NCI-H345 treated with DMSO at 0.1 percent for 48 hours (cell line): ENCODE measurements around the gene RANBP1.

ENCODE experiments used
- DNase-seq: peaks from one replicate; lab custom pipeline; 2025; ENCODE audit not compliant: unreplicated experiment; lab: John Stamatoyannopoulos, UW

Gene RANBP1

DNA sequence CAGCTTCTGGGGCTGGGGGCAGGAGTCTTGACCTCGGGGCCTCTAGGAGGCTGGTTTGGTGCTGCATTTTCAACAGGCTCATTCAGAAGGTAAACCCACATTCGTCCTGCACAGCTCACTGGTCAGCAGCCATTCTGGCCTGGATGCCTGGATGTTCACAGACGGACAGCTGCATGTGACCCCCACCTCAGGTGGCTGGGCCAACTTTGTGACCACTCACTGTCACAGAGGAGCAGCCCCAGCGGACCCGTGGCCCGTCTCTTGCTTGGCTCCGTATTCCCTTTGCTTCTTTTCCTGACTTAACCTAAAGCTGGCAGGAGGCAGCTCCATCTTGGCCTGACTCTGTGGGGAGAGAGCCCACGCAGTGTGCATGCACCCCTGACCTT is 27.6 kb upstream of the RANBP1 start:
- no peak for DNase-seq

DNA sequence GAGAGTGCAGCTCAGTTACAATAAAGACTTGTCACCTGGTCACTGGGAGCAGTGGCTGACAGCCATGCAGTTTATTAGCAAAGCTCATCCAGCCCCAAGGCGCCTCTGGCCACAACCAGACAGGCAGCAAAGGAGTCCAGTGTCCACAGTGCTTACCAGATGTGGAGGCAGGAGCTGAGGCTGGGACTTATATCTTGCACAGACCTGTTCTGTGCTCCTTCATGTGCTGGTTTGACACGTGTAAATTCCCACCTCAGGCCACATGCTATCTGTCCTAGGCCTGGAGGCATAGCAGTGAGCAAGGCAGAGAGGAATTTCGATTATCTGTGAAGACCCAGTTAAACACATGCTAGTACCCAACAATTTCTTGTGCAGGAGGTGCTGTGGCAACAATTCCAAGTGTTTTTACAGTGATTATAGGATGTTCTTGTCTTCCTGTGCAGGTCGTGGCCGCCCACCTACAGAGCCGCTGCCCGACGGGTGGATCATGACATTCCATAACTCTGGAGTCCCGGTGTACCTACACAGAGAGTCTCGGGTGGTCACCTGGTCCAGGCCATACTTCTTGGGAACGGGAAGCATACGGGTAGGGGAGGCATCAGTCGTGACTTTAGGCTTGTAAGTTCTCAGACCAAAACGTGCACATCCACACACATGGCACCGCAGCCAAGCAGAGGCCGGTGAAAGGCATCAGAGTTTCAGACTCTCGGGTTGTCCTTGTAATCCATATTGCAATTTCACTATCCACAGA is 26.5 kb upstream of the RANBP1 start:
- no peak for DNase-seq

DNA sequence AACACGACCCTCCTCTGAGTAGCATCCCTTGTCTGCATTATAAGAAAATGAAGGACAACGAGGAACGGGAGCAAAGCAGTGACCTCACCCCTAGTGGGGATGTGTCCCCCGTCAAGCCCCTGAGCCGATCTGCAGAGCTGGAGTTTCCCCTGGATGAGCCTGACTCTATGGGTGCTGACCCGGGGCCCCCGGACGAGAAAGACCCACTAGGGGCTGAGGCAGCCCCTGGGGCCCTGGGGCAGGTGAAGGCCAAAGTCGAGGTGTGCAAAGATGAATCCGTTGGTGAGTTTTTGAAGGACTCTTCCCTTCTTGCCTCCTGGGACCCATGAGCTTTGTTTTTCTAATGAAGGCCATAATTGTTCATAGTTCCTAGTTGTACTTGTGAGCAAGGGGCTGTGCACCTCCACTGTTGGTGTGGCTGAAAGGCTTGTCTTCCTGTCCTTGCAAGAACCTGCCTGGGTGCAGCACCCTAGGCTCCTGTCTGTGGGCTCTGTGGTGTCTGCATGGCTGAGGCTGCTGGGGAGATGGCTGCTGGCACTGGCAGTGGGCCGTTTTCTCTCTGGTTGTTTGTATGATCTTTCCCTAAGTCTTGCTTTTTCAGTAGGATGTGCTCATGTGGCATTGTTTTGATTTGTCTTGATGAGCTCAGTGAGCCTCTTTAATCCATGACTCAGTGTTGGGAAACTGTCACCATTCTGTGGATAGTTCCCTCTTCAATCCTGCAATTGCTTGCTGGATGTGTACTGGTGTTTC is 25.8 kb upstream of the RANBP1 start:
- DNase-seq = no peak

DNA sequence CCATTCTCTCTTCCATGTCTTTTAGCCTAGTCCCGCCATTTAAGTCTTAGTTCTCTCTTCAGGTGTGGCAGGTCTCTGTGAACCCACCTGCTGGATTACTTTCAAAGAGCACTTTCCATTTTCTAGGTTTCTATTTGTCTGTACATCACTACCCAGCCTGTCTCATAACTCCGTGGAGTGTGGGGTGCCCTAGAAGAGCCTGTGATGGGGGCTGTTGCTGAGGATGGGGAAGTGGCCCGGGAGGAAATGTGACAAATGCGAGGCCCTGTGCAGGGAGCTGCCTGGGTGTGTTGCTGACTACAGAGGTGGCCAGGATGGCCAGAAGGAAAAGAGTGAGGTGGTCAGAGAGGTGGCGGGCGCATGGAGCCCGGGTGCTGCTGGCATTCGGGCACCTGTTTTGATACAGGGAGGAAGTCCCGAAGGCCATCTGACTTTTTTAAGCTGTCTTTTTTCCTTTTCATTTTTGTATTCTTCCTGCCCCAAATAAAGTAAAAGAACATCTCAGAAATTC is 25.1 kb upstream of the RANBP1 start:
- no peak for DNase-seq

DNA sequence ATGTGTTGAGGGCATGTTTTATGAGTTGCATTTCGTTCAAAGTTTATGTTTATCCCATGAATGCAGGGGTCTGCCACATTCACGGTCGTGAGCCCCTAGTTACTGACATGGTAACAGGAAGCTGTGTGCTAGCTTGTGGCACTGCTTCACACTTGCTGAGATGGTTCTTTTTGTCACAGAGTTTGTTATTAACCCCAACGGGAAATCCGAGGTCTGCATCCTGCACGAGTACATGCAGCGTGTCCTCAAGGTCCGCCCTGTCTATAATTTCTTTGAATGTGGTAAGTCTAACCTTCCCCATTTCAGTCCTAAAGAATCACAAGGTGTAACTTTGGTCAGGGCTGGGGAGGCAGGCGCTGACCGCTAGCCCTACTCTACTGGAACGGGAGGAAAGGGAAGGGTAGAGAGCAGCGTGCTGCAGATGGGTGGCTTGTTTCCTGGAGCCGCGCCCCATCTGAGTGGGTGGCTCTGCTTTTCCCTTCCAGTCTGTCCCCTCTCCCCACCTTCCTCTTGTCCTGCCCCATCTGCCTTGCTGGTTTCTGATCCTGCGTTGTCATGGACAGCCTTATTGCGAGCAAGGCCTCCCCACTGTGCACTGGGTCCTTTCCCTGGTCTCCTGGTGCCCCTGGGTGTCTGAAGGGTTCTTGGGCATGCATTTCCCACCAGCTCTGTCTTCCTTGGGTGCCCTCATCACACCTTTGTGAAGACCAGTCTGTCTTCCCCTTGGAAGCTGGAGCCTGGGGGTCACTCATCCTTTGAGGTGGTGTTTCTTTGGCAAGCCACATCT is 24.0 kb upstream of the RANBP1 start:
- DNase-seq = no peak

DNA sequence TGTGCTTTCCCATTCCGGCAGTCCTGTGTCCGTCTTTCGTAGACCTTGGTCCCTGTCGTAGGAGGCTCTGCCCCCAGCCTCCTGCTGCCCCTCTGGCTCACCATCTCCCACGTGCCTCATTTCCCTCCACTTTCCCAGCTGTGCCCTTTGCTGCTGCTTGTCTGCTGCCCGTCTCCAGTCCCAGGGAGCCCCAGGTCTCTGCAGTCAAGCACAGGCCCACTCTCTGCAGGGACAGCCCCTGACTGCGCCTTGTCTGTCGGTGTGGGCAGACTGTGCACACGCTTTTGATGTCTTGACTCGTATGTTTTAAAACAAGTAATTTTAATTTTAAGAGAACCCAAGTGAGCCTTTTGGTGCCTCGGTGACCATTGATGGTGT is 23.4 kb upstream of the RANBP1 start:
- DNase-seq = no peak

DNA sequence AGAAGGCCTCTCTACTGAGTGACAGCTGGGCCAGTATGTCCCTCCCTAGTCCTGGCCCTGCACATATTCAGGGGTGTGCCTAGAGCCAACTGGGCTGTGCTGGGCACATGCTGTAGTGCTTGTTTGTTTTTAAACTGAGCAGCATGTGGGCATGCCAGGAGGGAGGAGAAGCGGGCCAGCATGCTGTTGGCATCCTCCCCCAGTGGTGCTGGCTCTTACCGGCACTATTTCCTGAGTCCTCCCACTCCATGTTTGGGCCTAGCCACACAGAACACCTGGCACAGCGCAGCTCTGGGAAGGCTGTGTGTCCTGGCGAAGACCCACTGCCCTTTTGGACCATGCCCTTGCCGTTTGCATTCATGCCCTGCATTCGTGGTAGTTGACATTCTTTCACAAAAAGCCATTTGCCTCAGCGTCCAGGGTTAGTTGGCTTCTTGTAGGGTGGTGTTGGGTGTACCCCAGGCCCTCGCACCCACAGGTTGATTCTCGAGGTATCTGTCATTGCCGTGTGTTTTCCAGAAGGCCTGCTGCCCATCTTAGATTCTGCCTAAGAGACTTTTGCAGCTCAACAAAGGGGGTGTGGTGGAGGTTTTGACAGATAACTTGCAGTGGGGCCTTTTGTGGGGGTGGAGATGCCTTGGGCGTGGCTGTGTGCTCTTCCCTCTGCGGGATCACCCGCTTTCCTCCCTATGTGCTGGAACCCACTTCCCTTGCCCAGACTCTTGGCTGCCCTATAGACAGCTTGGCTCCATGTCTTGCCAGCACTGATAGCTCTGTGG is 22.3 kb upstream of the RANBP1 start:
- no peak for DNase-seq

DNA sequence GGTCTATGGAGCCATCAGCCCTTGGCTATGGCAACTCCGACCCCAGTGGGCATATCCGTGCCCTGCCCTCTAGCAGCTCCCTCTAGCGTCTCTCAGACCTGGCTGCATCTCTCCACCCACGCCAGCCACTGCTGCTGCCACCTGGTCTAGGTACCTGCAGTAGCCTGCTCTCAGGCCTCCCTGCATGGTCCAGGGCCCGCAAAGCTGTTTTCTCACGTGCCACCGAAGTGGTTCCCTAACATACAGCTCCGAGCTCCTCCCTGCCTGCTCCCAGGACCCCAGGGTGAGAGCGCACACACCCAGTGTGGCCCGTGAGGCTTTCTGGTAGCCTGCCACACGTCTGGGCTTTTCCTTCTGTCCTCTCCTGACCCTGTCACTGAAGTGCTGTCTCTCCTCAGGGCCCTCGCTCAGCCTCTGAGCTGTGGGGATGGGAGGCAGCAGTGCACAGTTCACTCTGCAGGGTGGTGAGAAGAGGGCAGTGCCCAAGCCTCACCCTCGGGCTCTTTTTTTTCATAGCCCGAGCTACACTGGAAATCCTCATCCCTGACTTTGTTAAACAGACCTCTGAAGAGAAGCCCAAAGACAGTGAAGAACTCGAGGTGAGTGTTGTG is 21.6 kb upstream of the RANBP1 start:
- DNase-seq = no peak

DNA sequence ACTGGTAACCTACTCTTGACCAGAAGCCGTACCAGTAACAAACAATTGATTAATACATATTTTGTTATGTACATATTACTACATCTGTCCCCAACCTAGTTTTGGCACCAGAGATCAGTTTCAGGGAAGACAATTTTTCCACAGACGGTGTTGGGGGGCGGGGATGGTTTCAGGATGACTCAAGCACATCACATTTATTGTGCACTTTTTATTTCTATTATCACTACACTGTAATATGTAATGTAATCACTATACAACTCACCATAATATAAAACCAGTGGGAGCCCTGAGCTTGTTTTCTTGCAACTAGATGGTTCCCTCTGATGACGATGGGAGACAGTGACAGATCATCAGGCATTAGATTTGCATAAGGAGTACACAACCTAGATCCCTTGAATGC is 20.4 kb upstream of the RANBP1 start:
- DNase-seq = no peak

DNA sequence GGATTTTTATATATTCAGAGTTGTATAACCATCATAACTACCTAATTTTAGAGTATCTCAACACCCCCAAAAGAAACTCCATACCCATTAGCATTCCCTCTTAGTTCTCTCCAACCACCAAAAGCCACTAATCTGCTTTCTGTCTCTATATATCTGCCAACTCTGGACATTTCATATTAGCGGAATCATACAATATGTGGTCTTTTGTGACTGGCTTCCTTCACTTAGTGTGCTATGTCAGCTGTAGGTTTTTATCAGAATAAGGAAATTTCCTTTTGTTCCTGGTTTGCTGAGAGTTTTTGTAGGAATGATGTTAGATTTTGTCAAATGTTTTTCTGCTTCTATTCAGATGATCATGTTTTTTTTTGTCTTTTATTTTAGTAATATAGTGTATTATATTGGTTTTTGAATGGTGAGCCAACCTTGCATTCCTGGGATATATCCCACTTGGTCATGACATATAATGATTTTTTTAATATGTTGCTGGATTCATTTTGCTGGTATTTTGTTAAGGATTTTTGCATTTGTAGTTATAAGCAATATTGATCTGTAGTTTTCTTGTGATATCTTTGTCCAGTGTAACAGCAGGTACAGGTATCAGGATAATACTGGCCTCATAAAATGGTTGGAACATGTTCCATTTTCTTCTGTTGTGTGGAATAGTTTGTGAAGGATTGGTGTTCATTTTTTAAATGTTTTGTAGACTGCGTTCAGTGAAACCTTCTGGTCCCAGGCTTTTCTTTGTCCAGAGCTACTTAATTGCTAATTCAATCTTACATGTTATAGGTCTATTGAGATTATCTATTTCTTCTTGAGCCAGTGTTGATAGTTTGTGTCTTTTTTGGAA is 19.1 kb upstream of the RANBP1 start:
- DNase-seq = no peak

DNA sequence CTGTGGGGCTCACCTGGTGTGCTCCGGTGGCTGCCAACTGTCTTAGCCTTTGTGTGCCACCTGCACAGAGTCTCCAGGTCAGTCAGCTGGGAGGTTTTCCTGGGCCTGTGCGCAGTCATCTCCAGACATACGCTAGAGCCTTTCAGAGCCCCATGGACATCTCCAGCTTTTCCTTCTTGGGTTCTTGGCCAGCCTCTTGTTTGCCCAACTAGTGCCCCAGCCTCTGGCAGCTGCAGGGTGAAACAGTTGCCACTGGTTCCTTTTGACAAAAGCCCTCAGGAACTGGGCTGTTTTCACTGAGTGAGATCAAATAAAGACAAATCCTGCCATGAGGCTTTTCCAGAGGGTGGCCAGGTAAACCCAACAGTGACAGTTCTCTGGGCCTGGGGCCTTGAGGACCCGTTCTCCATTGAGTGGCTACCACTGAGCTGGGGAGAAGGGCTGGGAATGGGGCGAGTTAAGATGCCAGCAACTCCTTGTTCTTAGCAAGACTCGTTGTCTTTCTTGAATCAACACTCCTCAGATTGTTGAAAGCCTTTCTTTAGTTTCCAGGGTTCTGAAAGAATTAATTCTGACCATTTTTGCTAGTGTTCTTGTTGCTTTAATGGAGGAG is 16.7 kb upstream of the RANBP1 start:
- DNase-seq = no peak

DNA sequence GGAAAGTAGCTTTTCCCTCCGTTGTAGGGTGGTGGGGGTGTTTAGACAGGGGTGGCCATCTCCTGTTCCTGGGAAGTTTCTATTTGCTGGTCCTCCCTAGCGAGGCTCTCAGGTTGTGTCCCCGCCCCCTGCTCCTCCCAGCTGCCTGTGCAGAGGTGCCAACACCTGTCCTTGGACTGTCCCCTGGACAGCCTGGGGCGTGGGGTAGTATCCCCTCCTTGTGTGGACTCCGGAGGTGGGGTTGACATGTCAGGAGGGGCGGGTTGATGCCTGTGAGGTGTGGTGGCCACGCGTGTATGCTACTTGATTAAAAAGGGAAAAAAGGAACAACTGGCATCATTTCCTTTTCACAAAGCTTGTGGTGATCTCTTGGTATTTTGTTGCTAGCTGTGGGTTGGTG is 14.3 kb upstream of the RANBP1 start:
- no peak for DNase-seq

DNA sequence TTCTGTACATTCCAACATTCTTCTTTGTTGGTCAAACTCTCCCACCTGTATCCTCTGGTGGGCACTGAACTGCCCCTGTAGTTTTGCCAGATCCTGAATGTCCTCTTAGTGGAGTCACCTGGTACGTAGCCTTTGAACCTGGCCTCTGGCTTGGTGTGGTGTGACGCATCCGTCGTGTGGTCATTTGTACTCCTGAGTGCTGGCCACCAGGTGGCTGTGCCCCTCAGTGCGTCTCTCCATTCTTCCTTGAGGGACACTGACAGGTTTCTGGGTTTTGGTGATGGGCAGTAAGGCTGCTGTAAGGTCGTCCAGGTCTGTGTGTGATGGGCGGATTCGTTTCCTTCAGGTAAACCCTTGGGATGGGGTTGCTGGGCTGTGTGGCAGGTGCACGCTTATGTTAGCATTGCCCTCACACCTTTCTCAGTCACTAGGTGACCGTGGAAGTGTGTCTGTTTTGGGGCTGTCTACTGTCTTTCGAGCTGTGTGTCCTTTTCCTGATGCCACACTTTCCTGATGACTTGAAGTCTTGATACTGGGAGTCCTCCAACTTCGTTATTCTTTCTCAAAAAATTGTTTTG is 13.6 kb upstream of the RANBP1 start:
- no peak for DNase-seq

DNA sequence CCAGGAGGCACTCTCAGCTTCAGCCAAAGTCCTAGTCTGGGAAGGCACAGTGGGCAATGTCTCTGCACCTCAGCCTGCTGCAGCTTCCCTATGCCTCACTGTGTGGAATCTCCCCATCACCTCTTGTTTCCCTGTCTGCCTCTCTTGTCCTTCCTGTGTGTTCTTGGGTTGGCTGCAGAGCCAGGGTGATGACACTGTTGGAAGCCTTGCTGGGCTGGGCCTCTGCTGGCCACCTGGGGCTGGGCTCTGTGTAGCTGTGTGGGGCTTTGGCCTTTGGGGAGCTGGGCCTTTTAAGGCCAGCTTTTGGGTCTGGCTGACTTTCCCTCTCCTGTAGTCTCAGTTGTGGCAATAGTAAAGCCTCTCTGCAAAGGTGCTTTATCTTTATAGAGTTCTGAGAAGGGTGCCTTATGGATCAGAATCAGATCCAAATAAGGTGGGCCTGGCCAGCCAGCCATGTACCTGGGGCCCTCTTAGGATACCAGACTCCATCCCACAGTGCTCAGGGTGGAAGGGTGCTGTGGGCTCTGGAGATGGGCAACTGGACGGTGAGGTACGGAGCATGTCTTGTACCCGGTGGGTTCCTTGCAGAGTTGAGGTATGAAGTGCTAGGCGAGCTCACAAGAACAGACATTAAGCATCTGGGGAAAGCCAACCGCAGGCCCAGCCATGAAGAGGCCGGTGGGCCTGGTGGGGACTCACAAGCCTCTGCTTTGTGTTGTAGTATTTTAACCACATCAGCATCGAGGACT is 10.3 kb upstream of the RANBP1 start:
- DNase-seq = no peak

DNA sequence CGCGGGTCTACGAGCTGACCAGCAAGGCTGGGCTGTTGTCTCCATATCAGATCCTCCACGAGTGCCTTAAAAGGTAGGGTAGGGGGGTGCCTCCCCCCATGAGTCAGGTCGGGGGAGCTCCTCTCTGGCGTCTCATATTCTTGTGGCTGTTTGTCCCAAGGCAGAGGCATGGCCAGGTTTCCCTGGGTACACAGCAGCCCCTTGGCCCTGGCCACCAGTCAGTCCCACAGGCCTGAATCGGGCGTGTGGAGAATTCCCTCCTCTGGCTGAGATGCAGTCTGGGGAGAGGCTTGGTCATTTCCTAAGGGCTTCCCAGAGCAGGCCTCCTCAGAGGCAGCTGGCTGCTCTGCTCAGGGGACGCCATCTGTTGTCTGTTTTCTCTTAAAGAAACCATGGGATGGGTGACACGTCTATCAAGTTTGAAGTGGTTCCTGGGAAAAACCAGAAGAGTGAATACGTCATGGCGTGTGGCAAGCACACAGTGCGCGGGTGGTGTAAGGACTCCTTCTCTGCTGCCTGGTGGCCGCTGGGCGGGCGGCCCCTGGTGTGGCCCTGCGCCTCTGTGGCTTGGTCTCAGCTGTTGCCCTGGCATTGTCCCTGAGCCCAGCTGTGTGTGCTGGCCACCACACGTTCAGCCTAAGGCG is 9.6 kb upstream of the RANBP1 start:
- no peak for DNase-seq

DNA sequence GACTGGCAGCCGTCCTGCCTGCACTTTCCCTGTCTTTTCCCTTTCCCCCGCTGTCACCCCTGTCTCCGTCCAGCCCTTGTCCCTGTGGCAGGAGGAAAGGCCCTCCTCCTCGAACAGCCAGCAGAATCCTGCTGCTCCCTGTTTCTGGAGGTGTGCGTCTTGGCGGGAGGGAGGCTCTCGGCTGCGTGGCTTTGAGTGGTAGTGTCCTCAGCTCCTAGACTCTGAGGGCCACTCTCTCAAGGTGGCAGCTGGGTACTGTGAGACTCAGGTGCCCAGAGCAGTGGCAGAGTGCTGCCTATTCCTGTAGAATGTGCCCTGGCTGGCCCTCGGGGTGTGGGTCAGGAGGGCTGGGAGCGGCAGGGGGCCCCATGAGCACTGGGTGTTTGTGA is 9.1 kb upstream of the RANBP1 start:
- DNase-seq = no peak

DNA sequence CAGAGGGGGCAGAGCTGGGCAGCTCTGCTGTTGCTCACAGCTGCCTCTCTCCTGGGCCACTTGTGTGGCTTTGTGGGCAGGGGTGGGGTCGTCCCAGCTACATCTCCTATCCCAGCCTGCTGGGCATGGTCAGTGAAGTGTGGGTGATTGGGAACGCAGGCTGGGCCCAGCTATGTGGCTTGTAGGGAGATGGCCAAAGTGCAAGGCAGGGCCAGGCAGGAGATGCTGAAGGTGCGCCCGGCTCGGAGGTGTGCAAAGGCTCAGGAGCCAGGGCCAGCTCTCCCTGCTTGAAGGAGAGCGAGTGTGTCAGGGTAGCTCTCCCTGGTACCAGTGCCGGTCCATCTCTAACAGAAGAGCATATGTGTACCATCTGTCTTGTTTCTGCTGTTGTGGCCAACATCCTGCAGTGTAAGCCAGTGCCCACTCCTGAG is 8.4 kb upstream of the RANBP1 start:
- DNase-seq = no peak
